SH-SY5Y (cell line): Measurements from ENCODE around the gene PLN.

Experiments used
- GATA2 ChIP-seq: IDR thresholded peaks from 2 replicates; pipeline ENCODE4 v1.6.1; 2011; ENCODE audit warnings: mild to moderate bottlenecking, low read depth, low read length
- GATA3 ChIP-seq: IDR thresholded peaks from 2 replicates; pipeline ENCODE4 v1.6.1; 2011; ENCODE audit warnings: low read depth, mild to moderate bottlenecking, low read length, moderate library complexity

- TF ChIP-seq GATA2 = no peak
- no peak for TF ChIP-seq GATA3
Observed at GRCh38 chr6:118530942-118531341, 17.2 kb upstream of the PLN start.
